Suprapubic skin (tissue), 4 donors: ENCODE measurements around the gene CXCL12.

Experiments
- EP300 ChIP-seq: sonication (generic); formaldehyde crosslinking; IDR thresholded peaks from one replicate; pipeline ENCODE4 v1.6.1; 2017; ENCODE audit warnings: antibody characterized with exemption
- POLR2A ChIP-seq, 2 donors: fragments of 450-650 bp; IDR thresholded peaks; one replicate each; pipeline ENCODE4 v1.6.1; 2017; ENCODE audit warnings: antibody characterized with exemption in 2 of 2, mild to moderate bottlenecking in 2 of 2, moderate library complexity in 2 of 2
- POLR2AphosphoS5 ChIP-seq, 3 donors: sonication (generic); formaldehyde crosslinking; IDR thresholded peaks; one replicate each; pipeline ENCODE4 v1.6.1; 2017; ENCODE audit warnings: antibody characterized with exemption in 3 of 3
- TF ChIP-seq, protein P1 (sequence below), 2 donors: fragments of 200-600 bp in 1 of 2; fragments of 450-650 bp in 1 of 2; sonication (generic) in 1 of 2; IDR thresholded peaks; one replicate each; pipeline ENCODE4 v1.5.1; 2016 to 2019; ENCODE audit warnings: antibody characterized with exemption in 2 of 2, mild to moderate bottlenecking in 1 of 2, moderate library complexity in 1 of 2

DNA sequence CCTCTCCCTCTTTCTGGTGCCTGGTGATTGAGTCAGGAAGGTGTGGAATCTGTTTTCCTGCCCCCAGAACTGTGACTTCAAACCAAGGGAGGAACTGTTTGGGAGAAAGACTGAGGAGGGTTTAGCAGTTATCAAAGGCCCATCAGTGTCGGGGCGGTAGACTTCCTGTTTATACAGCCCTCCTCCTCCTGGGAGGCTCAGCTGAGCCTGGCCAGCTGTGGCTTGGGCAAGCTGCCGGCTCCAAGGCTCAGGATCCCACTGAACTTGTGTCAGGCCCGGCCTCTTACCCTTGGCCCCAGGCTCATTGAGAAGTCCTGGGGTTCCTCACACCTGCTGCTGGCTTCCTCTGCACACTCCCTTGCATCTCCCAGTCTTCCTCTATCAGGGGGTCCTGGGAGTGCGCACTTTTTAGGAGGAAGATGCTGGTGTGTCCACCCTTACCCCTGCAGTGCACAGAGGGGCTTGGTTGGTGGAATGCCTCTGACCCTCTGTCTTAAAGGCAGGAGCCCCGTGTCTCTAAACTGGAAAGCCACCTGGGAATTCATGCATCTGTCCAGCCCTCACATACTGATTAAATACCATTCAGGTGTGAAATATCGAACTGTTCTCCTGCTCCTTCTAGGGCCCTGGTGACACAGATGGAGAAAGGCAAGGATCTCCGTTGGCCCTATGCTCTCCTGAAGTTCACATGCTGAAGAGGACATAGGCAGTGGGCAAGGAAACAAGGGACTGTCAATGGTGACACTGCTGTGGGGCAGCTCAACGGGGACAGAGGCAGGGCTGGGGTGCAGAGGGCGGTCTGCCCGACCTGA, 32.4 kb downstream of the CXCL12 start:
- TF ChIP-seq, protein P1, sequence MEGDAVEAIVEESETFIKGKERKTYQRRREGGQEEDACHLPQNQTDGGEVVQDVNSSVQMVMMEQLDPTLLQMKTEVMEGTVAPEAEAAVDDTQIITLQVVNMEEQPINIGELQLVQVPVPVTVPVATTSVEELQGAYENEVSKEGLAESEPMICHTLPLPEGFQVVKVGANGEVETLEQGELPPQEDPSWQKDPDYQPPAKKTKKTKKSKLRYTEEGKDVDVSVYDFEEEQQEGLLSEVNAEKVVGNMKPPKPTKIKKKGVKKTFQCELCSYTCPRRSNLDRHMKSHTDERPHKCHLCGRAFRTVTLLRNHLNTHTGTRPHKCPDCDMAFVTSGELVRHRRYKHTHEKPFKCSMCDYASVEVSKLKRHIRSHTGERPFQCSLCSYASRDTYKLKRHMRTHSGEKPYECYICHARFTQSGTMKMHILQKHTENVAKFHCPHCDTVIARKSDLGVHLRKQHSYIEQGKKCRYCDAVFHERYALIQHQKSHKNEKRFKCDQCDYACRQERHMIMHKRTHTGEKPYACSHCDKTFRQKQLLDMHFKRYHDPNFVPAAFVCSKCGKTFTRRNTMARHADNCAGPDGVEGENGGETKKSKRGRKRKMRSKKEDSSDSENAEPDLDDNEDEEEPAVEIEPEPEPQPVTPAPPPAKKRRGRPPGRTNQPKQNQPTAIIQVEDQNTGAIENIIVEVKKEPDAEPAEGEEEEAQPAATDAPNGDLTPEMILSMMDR (IDR thresholded peaks at IDR 0.05) = no peak
- TF ChIP-seq EP300 = no peak
- no peak for TF ChIP-seq POLR2AphosphoS5 (IDR thresholded peaks at IDR 0.05)
- no peak for TF ChIP-seq POLR2A (IDR thresholded peaks at IDR 0.05)
